Measurements from ENCODE around the gene SCYGR7.
"Not testable (repeated sequence)": the region's sequence is repeated elsewhere in the genome, so short reads cannot be mapped to it uniquely, and the experiment has no call there.

SCYGR7 gene

GRCh38 chr2:227728035-227728434 is at the start of gene SCYGR7:
Gene SCYGR7, plus strand, starts transcription at chr2:227728335. Its CDS starts 0 bp downstream, at chr2:227728335.
- DNase-seq: no peak

- no peak for DNase-seq
Observed at GRCh38 chr2:227684258-227684657, 43.9 kb upstream of the SCYGR7 start.

GRCh38 chr2:227687189-227687588 is 40.9 kb upstream of the SCYGR7 start:
- DNase-seq: no peak

GRCh38 chr2:227696990-227697679 is 31.0 kb upstream of the SCYGR7 start:
- DNase-seq: no peak

- DNase-seq: no peak
Observed at GRCh38 chr2:227701556-227701955, 26.6 kb upstream of the SCYGR7 start.

- DNase-seq: no peak
Observed at GRCh38 chr2:227703280-227703732, 24.8 kb upstream of the SCYGR7 start.

- no peak for DNase-seq
Observed at GRCh38 chr2:227703961-227704360, 24.2 kb upstream of the SCYGR7 start.

GRCh38 chr2:227706859-227707258 is 21.3 kb upstream of the SCYGR7 start:
- DNase-seq: no peak

- DNase-seq: no peak
Observed at GRCh38 chr2:227707390-227707789, 20.7 kb upstream of the SCYGR7 start.

GRCh38 chr2:227710986-227711385 is 17.1 kb upstream of the SCYGR7 start:
- DNase-seq: no peak

GRCh38 chr2:227713291-227713690 is 14.8 kb upstream of the SCYGR7 start:
- no peak for DNase-seq

- DNase-seq: no peak
Observed at GRCh38 chr2:227716501-227716900, 11.6 kb upstream of the SCYGR7 start.

- DNase-seq: peak; percentile 95
Observed at GRCh38 chr2:227717687-227718567, 10.2 kb upstream of the SCYGR7 start, which contains the start of gene SLC19A3. Gene SLC19A3, minus strand, starts transcription at chr2:227718028. Its CDS starts 15,710 bp downstream, at chr2:227702318.

GRCh38 chr2:227719641-227720040 is 8.5 kb upstream of the SCYGR7 start:
- no peak for DNase-seq

GRCh38 chr2:227720680-227721079 is 7.5 kb upstream of the SCYGR7 start:
- no peak for DNase-seq

- DNase-seq: not testable (repeated sequence)
Observed at GRCh38 chr2:227722821-227723220, 5.3 kb upstream of the SCYGR7 start.

- DNase-seq: no peak
Observed at GRCh38 chr2:227724394-227725039, 3.6 kb upstream of the SCYGR7 start, which contains the start of gene SCYGR6. Gene SCYGR6, minus strand, starts transcription at chr2:227724757. Its CDS starts 0 bp downstream, at chr2:227724757.

- DNase-seq: no peak
Observed at GRCh38 chr2:227739351-227739750, 11.2 kb downstream of the SCYGR7 start.

- DNase-seq: not testable (repeated sequence)
Observed at GRCh38 chr2:227740705-227741104, 12.6 kb downstream of the SCYGR7 start.

- DNase-seq: no peak
Observed at GRCh38 chr2:227745594-227745993, 17.5 kb downstream of the SCYGR7 start, which contains the start of gene SCYGR8. Gene SCYGR8, plus strand, starts transcription at chr2:227745894. Its CDS starts 0 bp downstream, at chr2:227745894.

GRCh38 chr2:227748079-227748478 is 19.9 kb downstream of the SCYGR7 start:
- DNase-seq: no peak

- not testable (repeated sequence) for DNase-seq
Observed at GRCh38 chr2:227756261-227756660, 28.1 kb downstream of the SCYGR7 start.

Data from right forelimb (tissue), 1 donor.